CD4-positive, alpha-beta memory T cell (primary cell): ENCODE data around the gene CIB4. TPM values are rescaled to one million over a fixed set of nuclear protein-coding genes. Genes with fewer than 3 reads are reported as not detected.
A peak's percentile ranks its signal among the peaks of the same experiment; 100 is the strongest.

Experiments used
- CTCF ChIA-PET: fragments of 350-600 bp; sonication (Branson Sonifier 250); formaldehyde crosslinking; loops from one replicate; lab custom pipeline; 2021; ENCODE audit warnings: inconsistent platforms; ENCODE audit not compliant: partially characterized antibody; lab: Charles Lee
- POLR2A ChIA-PET: fragments of 350-600 bp; sonication (Branson Sonifier 250); formaldehyde crosslinking; loops from one replicate; lab custom pipeline; 2021; ENCODE audit not compliant: partially characterized antibody; lab: Charles Lee
- DNase-seq, 5 donors: peaks; one replicate each; pipeline versions ENCODE4 v3.0.0 to v3.0.0-alpha.2; 2020 to 2022; ENCODE audit warnings: mixed read lengths in 1 of 5
- H3K27ac ChIP-seq: one replicate; pipeline ENCODE4 v1.7.0; 2013; ENCODE audit warnings: low read depth, low read length
- H3K27me3 ChIP-seq: 2 replicates; pipeline ENCODE4 v1.7.0; 2013; ENCODE audit warnings: mild to moderate bottlenecking, low read length, moderate library complexity; ENCODE audit not compliant: insufficient read depth
- H3K36me3 ChIP-seq: 2 replicates; pipeline ENCODE4 v1.7.0; 2013; ENCODE audit warnings: mild to moderate bottlenecking, low read length, moderate library complexity; ENCODE audit not compliant: insufficient read depth
- H3K4me1 ChIP-seq: 2 replicates; pipeline ENCODE4 v1.7.0; 2013; ENCODE audit warnings: mild to moderate bottlenecking, low read length, moderate library complexity; ENCODE audit not compliant: insufficient read depth
- H3K4me3 ChIP-seq, 2 donors: one replicate each; pipeline ENCODE4 v1.7.0; 2013; ENCODE audit warnings: low read length in 2 of 2, mild to moderate bottlenecking in 1 of 2
- H3K9me3 ChIP-seq, 2 donors: one replicate each; pipeline ENCODE4 v1.7.0; 2013; ENCODE audit warnings: low read length in 2 of 2, control low read depth in 1 of 2; ENCODE audit not compliant: control insufficient read depth in 1 of 2
- H3K27ac Mint-ChIP-seq, 7 donors: one replicate each; pipeline ENCODE4 v1.8.0; 2020 to 2021; ENCODE audit warnings: mixed read lengths in 7 of 7, mild to moderate bottlenecking in 6 of 7, inconsistent platforms in 3 of 7, moderate library complexity in 3 of 7
- H3K27me3 Mint-ChIP-seq, 2 donors: one replicate each; pipeline ENCODE4 v1.8.0; 2020 to 2021; ENCODE audit warnings: mixed read lengths in 2 of 2
- H3K36me3 Mint-ChIP-seq, 2 donors: one replicate each; pipeline ENCODE4 v1.8.0; 2020 to 2021; ENCODE audit warnings: mixed read lengths in 2 of 2, inconsistent platforms in 1 of 2, mild to moderate bottlenecking in 1 of 2
- H3K4me1 Mint-ChIP-seq, 4 donors: one replicate each; pipeline ENCODE4 v1.8.0; 2020 to 2021; ENCODE audit warnings: mixed read lengths in 4 of 4, mild to moderate bottlenecking in 1 of 4
- H3K4me3 Mint-ChIP-seq, 8 donors: one replicate each; pipeline ENCODE4 v1.8.0; 2020 to 2021; ENCODE audit warnings: mixed read lengths in 8 of 8, mild to moderate bottlenecking in 7 of 8, moderate library complexity in 6 of 8, inconsistent platforms in 3 of 8
- H3K9me3 Mint-ChIP-seq, 8 donors: one replicate each; pipeline ENCODE4 v1.8.0; 2020 to 2021; ENCODE audit warnings: mixed read lengths in 8 of 8, mild to moderate bottlenecking in 5 of 8, inconsistent platforms in 3 of 8, moderate library complexity in 1 of 8
- intact Hi-C: fragments of 100-400 bp; cut with micrococcal nuclease; formaldehyde crosslinking; loops from one replicate; pipeline ENCODE4 v1.15.1; 2023
- polyA plus RNA-seq, 2 donors: library from polyadenylated mRNA; unstranded; fragments of 300-500 nt; fragmentation: Illumina TruSeq; gene quantifications; one replicate each; pipeline ENCODE4 v1.2.3, GENCODE V29; 2021
- total RNA-seq, 2 experiments: library from RNA; stranded (reverse); gene quantifications; one replicate each; pipeline ENCODE4 v1.2.3, GENCODE V29; 2021

Gene CIB4
- total and polyA plus RNA-seq, 4 experiments from 2014 or later = not detected

DNA sequence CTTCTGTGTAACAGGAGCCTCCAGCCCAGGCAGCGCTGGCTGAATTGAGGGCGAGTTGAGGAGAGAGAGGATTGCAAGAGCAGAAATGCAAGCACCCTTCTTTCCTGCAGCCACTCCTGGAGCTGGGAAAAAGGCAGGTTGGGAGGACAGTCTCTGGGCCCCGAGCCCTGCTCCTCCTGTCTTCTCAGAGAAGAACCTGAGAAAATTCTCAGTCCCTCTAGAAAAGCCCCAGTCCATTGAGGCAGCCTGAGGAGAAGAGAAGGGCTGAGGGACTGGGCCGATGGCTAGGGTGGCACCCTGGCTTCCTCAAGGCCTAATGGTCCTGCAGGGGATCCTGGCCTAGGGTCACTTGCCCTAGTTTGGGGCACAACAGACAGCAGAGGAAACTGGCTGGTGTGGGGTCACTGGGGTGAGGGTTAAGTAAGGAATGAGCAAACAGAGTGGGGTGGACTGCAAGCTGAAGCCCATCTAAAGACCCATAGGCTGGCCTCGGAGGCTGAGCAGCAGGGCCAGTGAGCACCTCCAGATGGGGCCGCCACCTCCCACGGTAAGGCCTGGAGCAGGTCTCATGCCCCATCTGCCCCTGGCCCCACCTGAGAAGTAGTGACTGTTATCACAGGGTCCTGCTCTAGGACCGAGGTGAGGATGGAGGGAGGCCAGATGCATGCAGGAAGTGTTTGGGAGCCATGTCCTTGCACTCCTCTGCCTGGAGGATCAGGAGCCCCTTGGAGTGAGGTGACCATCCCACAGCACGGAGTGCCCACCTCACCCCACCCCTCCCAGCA lies 12.4 kb downstream of the CIB4 start:
- H3K9me3 Mint-ChIP-seq = no peaks in the 10 kb centered on the region
- H3K36me3 ChIP-seq = no peaks in the 10 kb centered on the region
- H3K4me1 ChIP-seq = no peaks in the 10 kb centered on the region
- H3K9me3 ChIP-seq = no peaks in the 10 kb centered on the region
- DNase-seq = no peak
- H3K27ac Mint-ChIP-seq = no peak overlapping the region
- POLR2A ChIA-PET = no interaction called here
- no peak overlapping the region for H3K4me3 Mint-ChIP-seq
- no peak overlapping the region for H3K4me3 ChIP-seq
- H3K36me3 Mint-ChIP-seq = no peaks in the 10 kb centered on the region
- intact Hi-C loops = no loop called here
- H3K4me1 Mint-ChIP-seq = no peaks in the 10 kb centered on the region
- peaks cover 5 to 7% of the 10 kb centered on the region in 2 donors for H3K27me3 Mint-ChIP-seq
- no peaks in the 10 kb centered on the region for H3K27me3 ChIP-seq
- CTCF ChIA-PET = no interaction called here
- no peak overlapping the region for H3K27ac ChIP-seq

DNA sequence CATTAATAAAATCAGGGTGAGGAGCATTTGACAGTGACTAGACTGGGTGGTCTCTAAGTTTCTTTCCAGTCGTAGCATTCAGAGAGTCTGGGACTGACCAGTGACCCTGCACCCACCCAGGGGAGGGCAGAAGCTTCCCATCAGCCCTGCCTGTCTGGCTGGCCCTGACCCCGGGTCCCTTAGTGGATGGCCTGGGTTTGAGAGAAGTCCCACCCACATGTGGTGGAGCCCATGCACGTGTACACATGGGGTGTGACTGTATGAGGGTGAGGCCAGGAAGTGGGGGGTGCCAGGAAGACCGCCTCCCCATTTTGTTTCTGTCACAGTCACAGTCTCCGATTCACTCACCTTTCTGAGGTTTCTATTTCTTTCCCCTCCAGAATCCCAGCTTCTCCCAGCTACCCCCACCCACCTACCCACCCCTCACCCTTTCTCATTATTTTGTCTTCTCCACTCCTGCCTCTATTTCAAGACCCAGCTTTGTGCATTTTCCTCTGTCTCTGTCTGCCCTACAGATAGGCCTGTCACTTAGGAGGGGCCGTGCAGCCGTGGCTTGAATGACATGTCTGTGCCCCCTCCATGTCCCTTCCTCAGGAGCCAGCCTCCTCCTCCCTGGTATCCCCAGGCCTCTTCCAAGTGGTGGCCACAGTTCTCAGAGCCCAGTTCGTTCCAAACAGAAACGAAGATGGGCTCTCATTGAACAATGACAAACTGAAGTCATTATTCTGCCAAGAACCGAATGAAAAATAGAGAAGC lies 13.6 kb downstream of the CIB4 start:
- intact Hi-C loops = no loop called here
- Mint-ChIP-seq H3K9me3 (no peaks in the 10 kb centered on the region), H3K4me1 (no peaks in the 10 kb centered on the region), H3K4me3 (no peak overlapping the region), H3K27me3 (peaks cover 5 to 7% of the 10 kb centered on the region in 2 donors), H3K36me3 (no peaks in the 10 kb centered on the region), H3K27ac (peak overlapping the region in 1 of 7 donors; percentile 64)
- no peak for DNase-seq
- POLR2A ChIA-PET = no interaction called here
- Histone ChIP-seq H3K36me3 (no peaks in the 10 kb centered on the region), H3K9me3 (no peaks in the 10 kb centered on the region), H3K27me3 (no peaks in the 10 kb centered on the region), H3K27ac (no peak overlapping the region), H3K4me1 (no peaks in the 10 kb centered on the region), H3K4me3 (no peak overlapping the region)
- CTCF ChIA-PET = interaction anchor here (1.0 kb wide), 1 partner anchor 50 kb away, joined by 3 read pairs; no protein-coding TSS in a partner anchor

GRCh38 chr2:26626606-26627005 lies 14.6 kb downstream of the CIB4 start:
- H3K36me3 ChIP-seq = no peaks in the 10 kb centered on the region
- no peak overlapping the region for H3K4me3 ChIP-seq
- CTCF ChIA-PET = no interaction called here
- no peaks in the 10 kb centered on the region for H3K9me3 ChIP-seq
- H3K4me1 ChIP-seq = no peaks in the 10 kb centered on the region
- DNase-seq = no peak
- POLR2A ChIA-PET = no interaction called here
- H3K27me3 Mint-ChIP-seq = peaks cover 3% of the 10 kb centered on the region in 2 donors
- no peaks in the 10 kb centered on the region for H3K4me1 Mint-ChIP-seq
- no peaks in the 10 kb centered on the region for H3K36me3 Mint-ChIP-seq
- no peak overlapping the region for H3K27ac ChIP-seq
- no peaks in the 10 kb centered on the region for H3K27me3 ChIP-seq
- H3K27ac Mint-ChIP-seq = no peak overlapping the region
- no peaks in the 10 kb centered on the region for H3K9me3 Mint-ChIP-seq
- no peak overlapping the region for H3K4me3 Mint-ChIP-seq
- intact Hi-C loops = no loop called here

DNA sequence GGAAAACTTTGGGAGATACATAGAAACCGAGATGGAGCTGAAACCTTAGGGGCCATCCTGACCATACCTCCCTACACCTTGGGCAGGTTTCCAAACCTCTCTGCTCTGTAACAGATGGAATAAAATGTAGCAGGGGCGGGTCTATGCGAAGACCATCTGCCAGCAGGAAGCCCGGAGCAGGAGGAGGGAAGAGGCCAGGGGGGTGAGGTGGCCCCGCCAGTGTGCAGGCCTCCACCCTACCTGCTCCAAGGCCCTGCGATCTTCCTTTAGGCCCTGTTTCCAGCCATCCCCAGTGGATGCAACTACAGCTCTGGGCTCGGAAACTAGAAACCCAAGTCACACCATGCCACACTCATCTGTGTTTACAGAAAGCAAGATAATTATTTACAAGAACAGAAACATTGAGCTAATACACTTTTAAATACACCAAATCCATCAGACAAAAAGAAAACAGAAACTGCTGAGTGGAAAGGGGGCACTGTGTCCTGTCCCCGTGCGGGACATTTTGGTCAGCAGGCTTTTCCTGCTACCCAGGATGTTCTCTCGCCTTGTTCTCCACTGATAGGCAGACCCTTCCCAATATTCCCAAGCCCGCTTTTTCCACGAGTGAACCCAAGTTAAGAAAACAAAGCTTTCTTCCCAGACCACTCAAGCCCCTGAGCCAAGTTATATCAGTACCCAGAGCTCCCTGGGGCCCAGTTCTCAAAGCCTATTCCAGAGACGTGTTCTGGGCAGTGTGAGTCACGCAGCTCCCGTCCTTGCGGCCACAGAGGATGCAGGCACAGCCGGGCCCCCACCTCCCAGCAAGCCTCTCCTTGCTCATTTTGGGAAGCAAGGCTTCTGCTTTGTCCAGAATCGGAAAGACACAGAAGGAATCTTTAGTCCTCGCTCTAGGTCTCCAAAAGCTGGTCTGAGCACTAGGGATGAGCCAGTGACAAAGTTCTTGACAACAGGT lies 17.3 kb downstream of the CIB4 start:
- no peaks in the 10 kb centered on the region for H3K36me3 ChIP-seq
- H3K4me3 Mint-ChIP-seq = no peak overlapping the region
- H3K9me3 Mint-ChIP-seq = peaks cover 0 to 5% (median 0%) of the 10 kb centered on the region in 8 donors
- H3K4me1 Mint-ChIP-seq = peaks cover 0 to 3% (median 0%) of the 10 kb centered on the region in 4 donors
- no peaks in the 10 kb centered on the region for H3K27me3 ChIP-seq
- DNase-seq = no peak
- no peaks in the 10 kb centered on the region for H3K4me1 ChIP-seq
- intact Hi-C loops = no loop called here
- H3K27ac Mint-ChIP-seq = no peak overlapping the region
- H3K4me3 ChIP-seq = no peak overlapping the region
- ChIA-PET CTCF (no interaction called here), POLR2A (no interaction called here)
- H3K27ac ChIP-seq = no peak overlapping the region
- H3K9me3 ChIP-seq = no peaks in the 10 kb centered on the region
- H3K36me3 Mint-ChIP-seq = no peaks in the 10 kb centered on the region
- peaks cover 4 to 7% of the 10 kb centered on the region in 2 donors for H3K27me3 Mint-ChIP-seq

DNA sequence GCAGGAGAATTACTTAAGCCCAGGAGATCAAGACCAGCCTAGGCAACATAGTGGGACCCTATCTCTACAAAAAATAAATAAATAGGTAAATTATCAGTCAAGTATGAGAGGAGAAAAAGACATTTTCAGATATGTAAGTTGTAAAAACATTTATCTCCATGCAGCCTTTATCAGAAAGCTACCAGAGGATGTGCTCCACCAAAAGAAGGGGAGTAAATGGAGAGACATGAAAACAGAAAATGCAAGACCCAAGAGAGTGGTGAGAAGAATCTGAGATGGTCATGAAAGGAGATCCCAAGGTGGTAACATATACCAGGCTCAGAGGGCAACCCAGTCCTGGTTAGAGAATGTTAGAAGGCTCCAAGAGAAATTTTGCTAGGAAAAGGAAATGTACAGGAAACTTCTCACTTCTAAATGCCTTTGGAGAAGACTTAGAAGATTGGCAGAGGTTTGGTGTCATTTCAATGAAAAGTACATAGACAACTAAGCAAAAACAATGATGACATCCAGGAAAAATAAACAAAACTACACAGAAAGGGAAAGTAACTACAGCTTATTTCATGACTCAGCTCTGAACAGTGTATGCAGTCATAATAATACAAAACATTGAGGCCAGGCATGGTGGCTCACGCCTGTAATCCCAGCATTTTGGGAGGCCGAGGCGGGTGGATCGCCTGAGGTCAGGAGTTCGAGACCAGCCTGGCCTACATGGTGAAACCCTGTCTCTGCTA lies 19.5 kb downstream of the CIB4 start:
- Histone ChIP-seq H3K36me3 (no peaks in the 10 kb centered on the region), H3K4me3 (no peak overlapping the region), H3K9me3 (no peaks in the 10 kb centered on the region), H3K4me1 (no peaks in the 10 kb centered on the region), H3K27ac (no peak overlapping the region), H3K27me3 (no peaks in the 10 kb centered on the region)
- CTCF ChIA-PET = interaction anchor here (1.6 kb wide), 1 partner anchor 44 kb away, joined by 6 read pairs; no protein-coding TSS in a partner anchor
- H3K4me1 Mint-ChIP-seq = peaks cover 0 to 3% (median 0%) of the 10 kb centered on the region in 4 donors
- peaks cover 12 to 17% of the 10 kb centered on the region in 2 donors for H3K27me3 Mint-ChIP-seq
- intact Hi-C loops = no loop called here
- H3K27ac Mint-ChIP-seq = no peak overlapping the region
- peaks cover 0 to 5% (median 0%) of the 10 kb centered on the region in 8 donors for H3K9me3 Mint-ChIP-seq
- H3K36me3 Mint-ChIP-seq = no peaks in the 10 kb centered on the region
- DNase-seq = no peak
- POLR2A ChIA-PET = no interaction called here
- H3K4me3 Mint-ChIP-seq = no peak overlapping the region

DNA sequence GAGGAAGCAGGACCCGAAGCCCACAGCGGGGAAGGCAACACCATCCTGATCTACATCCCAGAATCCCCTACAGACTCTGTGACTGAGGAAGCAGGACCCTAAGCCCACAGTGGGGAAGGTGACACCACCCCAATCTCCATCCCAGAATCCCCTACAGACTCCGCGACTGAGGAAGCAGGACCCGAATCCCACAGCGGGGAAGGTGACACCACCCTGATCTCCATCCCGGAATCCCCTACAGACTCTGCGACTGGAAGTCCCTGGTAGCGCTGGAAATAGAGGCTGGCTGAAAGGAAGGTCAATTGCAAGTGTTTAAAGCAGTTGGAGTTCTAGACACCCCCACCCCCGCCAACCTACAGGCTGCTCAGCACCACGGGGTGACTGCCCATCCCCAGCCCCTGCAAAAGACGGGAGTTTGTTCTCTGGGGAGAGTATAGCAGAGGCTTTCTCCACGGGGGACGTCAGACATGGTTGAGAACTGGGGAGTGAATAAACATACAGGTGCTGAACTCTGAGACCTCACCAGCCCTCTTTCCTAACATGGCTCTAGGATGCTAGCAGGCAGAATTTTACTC lies 21.0 kb downstream of the CIB4 start:
- no peak overlapping the region for H3K4me3 Mint-ChIP-seq
- H3K9me3 ChIP-seq = no peaks in the 10 kb centered on the region
- H3K36me3 ChIP-seq = no peaks in the 10 kb centered on the region
- H3K27me3 ChIP-seq = no peaks in the 10 kb centered on the region
- H3K4me3 ChIP-seq = no peak overlapping the region
- POLR2A ChIA-PET = no interaction called here
- no peak overlapping the region for H3K27ac Mint-ChIP-seq
- peaks cover 13 to 19% of the 10 kb centered on the region in 2 donors for H3K27me3 Mint-ChIP-seq
- no peaks in the 10 kb centered on the region for H3K4me1 ChIP-seq
- DNase-seq = no peak
- H3K9me3 Mint-ChIP-seq = peaks cover 0 to 5% (median 0%) of the 10 kb centered on the region in 8 donors
- no peaks in the 10 kb centered on the region for H3K36me3 Mint-ChIP-seq
- intact Hi-C loops = no loop called here
- no peak overlapping the region for H3K27ac ChIP-seq
- H3K4me1 Mint-ChIP-seq = peaks cover 0 to 3% (median 0%) of the 10 kb centered on the region in 4 donors
- CTCF ChIA-PET = interaction anchor here (1.6 kb wide), 1 partner anchor 42 kb away, joined by 6 read pairs; no protein-coding TSS in a partner anchor
